K562 (cell line): ENCODE results near the gene AMFR. TPM values are rescaled to one million over a fixed set of nuclear protein-coding genes. Genes with fewer than 3 reads are reported as not detected.
A peak's percentile ranks its signal among the peaks of the same experiment; 100 is the strongest.

Experiments
- CCAR2 ChIP-seq: fragments of 200-400 bp; formaldehyde crosslinking; IDR thresholded peaks from 2 replicates; pipeline ENCODE4 v1.6.1; 2017; ENCODE audit warnings: mild to moderate bottlenecking, low read depth, low read length
- EP300 ChIP-seq: IDR thresholded peaks from 2 replicates; pipeline ENCODE4 v1.6.1; 2012; ENCODE audit warnings: low read length, improper control_type of control experiment
- FOXM1 ChIP-seq, 2 experiments: fragments of 450-650 bp in 1 of 2; sonication (generic) in 1 of 2; formaldehyde crosslinking in 1 of 2; IDR thresholded peaks; 2 replicates each; pipeline versions ENCODE4 v1.6.1 to v1.9.0; 2017 to 2022; ENCODE audit warnings: low read depth in 2 of 2, mild to moderate bottlenecking in 2 of 2, missing genetic modification reagents in 1 of 2, moderate library complexity in 1 of 2
- MYNN ChIP-seq, 2 experiments: sonication (generic); formaldehyde crosslinking in 1 of 2; IDR thresholded peaks; 2 replicates each; pipeline versions ENCODE4 v1.5.0 to v1.6.1; 2016 to 2020; ENCODE audit warnings: antibody characterized with exemption in 1 of 2, missing genetic modification reagents in 1 of 2
- OTX1 ChIP-seq: fragments of 450-650 bp; formaldehyde crosslinking; IDR thresholded peaks from 2 replicates; pipeline ENCODE4 v1.4.0; 2022; ENCODE audit warnings: mild to moderate bottlenecking
- RBM17 ChIP-seq: fragments of 200-400 bp; formaldehyde crosslinking; IDR thresholded peaks from 2 replicates; pipeline ENCODE4 v1.6.1; 2017; ENCODE audit warnings: low read depth, mild to moderate bottlenecking, low read length, borderline replicate concordance
- SRSF3 ChIP-seq: fragments of 200-400 bp; formaldehyde crosslinking; IDR thresholded peaks from 2 replicates; pipeline ENCODE4 v1.6.1; 2016; ENCODE audit warnings: mild to moderate bottlenecking, low read length, moderate library complexity; ENCODE audit not compliant: insufficient read depth
- TAF9B ChIP-seq: fragments of 450-650 bp; IDR thresholded peaks from 2 replicates; pipeline ENCODE4 v1.6.1; 2018; ENCODE audit warnings: mild to moderate bottlenecking; ENCODE audit not compliant: partially characterized antibody
- ZNF398 ChIP-seq: fragments of 250-450 bp; sonication (Bioruptor Pico); IDR thresholded peaks from 2 replicates; pipeline ENCODE4 v1.8.0; 2021; ENCODE audit warnings: moderate library complexity, mild to moderate bottlenecking, inconsistent platforms
- ZNF551 ChIP-seq: fragments of 250-450 bp; sonication (Bioruptor Pico); IDR thresholded peaks from 2 replicates; pipeline ENCODE4 v1.5.0; 2021; ENCODE audit warnings: mild to moderate bottlenecking, moderate library complexity
- ZNF57 ChIP-seq: fragments of 450-650 bp; formaldehyde crosslinking; IDR thresholded peaks from 2 replicates; pipeline ENCODE4 v1.4.0; 2020; ENCODE audit warnings: mild to moderate bottlenecking, moderate library complexity
- ZNF75A ChIP-seq: fragments of 450-650 bp; formaldehyde crosslinking; IDR thresholded peaks from 2 replicates; pipeline ENCODE4 v1.4.0; 2020; ENCODE audit warnings: mild to moderate bottlenecking
- ZNF766 ChIP-seq: fragments of 200-800 bp; sonication (Bioruptor generic); conservative IDR thresholded peaks from 2 replicates; pipeline ENCODE4 v1.6.1; 2016; ENCODE audit warnings: missing genetic modification characterization, missing compliant biosample characterization
- polyA plus RNA-seq, 8 experiments: library from polyadenylated mRNA; depleted of rRNA in 4 of 8; stranded (reverse) in 5 of 8; unstranded in 3 of 8; fragments of >200 nt; fragmentation: Nextera tagmentation in 2 of 8; fragmentation: Illumina TruSeq in 1 of 8; extraction: Ambion mirVana in 2 of 8; extraction: Trizol in 1 of 8; gene quantifications; 2 replicates each; pipeline versions ENCODE4 v1.2.1 to v1.2.3, GENCODE V29; 2011 to 2014; ENCODE audit warnings: inconsistent platforms in 1 of 8, missing spikeins in 1 of 8
- total RNA-seq, 7 experiments: library from RNA; depleted of rRNA in 6 of 7; stranded (reverse); fragments of >200 nt in 6 of 7; fragmentation: Illumina TruSeq in 2 of 7; extraction: Trizol in 2 of 7; gene quantifications; 2 replicates each; pipeline versions ENCODE4 v1.2.1 to v1.2.3, GENCODE V29; 2011 to 2021; ENCODE audit warnings: low replicate concordance in 1 of 7
- TF ChIP-seq, protein P1 (sequence below): sonication (generic); formaldehyde crosslinking; IDR thresholded peaks from 2 replicates; pipeline ENCODE4 v1.8.1; 2023; ENCODE audit warnings: missing genetic modification reagents, mild to moderate bottlenecking, borderline replicate concordance

AMFR gene
- total and polyA plus RNA-seq, 9 of the 15 experiments (the other 6 are each of a cell fraction or from before 2014, with no cell fraction given), result 15.6 to 113 (median 58.4) TPM

DNA sequence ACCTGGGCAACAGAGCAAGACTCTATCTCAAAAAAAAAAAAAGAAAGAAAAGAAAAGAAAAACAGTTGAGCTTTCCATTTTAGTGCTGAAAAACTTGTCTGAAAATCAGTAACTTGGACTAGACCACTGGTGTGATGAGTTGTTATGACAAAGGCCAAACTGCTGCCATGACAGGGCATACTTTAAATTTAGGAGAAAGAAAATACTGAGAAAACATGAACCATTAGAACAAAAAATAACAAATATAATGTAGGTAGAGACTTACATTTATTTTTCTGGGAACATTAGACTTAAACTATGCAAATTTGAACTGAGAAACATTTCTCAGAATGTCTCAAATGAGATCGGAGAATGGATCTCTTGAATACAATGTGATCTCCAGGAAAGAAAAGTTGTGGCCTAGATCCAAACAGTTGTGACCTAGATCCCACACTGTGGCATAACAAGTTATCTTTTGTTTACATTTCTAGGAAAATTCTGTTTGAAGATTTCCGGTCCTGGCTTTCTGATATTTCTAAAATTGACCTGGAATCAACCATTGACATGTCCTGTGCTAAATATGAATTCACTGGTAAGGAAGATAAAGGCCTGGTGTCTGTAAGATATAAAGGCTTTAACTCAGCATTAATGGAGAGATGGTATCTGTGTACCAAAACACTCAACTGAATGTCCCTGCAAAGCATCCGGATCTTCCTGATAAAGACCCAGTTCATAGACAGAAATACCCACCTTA, 36.9 kb upstream of the AMFR start (continued):
- TF ChIP-seq FOXM1 (IDR thresholded peaks at IDR 0.05; ENCODE audit: low read depth) (peak; percentile 94), FOXM1 (CRISPR knock-in tag; IDR thresholded peaks at IDR 0.05; ENCODE audit: low read depth) (no peak), MYNN (IDR thresholded peaks at IDR 0.05) (no peak), MYNN (CRISPR knock-in tag; IDR thresholded peaks at IDR 0.05) (no peak), RBM17 (no peak), ZNF75A (CRISPR knock-in tag) (no peak), ZNF57 (CRISPR knock-in tag) (no peak), SRSF3 (no peak), EP300 (peak; percentile 98), CCAR2 (no peak), ZNF398 (CRISPR knock-in tag) (no peak), ZNF766 (CRISPR knock-in tag) (no peak), ZNF551 (no peak), TAF9B (peak; percentile 38), OTX1 (no peak)
- TF ChIP-seq, protein P1, sequence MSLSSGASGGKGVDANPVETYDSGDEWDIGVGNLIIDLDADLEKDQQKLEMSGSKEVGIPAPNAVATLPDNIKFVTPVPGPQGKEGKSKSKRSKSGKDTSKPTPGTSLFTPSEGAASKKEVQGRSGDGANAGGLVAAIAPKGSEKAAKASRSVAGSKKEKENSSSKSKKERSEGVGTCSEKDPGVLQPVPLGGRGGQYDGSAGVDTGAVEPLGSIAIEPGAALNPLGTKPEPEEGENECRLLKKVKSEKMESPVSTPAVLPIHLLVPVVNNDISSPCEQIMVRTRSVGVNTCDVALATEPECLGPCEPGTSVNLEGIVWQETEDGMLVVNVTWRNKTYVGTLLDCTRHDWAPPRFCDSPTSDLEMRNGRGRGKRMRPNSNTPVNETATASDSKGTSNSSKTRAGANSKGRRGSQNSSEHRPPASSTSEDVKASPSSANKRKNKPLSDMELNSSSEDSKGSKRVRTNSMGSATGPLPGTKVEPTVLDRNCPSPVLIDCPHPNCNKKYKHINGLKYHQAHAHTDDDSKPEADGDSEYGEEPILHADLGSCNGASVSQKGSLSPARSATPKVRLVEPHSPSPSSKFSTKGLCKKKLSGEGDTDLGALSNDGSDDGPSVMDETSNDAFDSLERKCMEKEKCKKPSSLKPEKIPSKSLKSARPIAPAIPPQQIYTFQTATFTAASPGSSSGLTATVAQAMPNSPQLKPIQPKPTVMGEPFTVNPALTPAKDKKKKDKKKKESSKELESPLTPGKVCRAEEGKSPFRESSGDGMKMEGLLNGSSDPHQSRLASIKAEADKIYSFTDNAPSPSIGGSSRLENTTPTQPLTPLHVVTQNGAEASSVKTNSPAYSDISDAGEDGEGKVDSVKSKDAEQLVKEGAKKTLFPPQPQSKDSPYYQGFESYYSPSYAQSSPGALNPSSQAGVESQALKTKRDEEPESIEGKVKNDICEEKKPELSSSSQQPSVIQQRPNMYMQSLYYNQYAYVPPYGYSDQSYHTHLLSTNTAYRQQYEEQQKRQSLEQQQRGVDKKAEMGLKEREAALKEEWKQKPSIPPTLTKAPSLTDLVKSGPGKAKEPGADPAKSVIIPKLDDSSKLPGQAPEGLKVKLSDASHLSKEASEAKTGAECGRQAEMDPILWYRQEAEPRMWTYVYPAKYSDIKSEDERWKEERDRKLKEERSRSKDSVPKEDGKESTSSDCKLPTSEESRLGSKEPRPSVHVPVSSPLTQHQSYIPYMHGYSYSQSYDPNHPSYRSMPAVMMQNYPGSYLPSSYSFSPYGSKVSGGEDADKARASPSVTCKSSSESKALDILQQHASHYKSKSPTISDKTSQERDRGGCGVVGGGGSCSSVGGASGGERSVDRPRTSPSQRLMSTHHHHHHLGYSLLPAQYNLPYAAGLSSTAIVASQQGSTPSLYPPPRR (CRISPR knock-in tag), result no peak
